SK-N-SH (cell line): ENCODE results near the gene EXOC4.
A peak's percentile ranks its signal among the peaks of the same experiment; 100 is the strongest.

Source experiments
- EP300 ChIP-seq, 2 experiments: IDR thresholded peaks; 2 replicates each; pipeline versions ENCODE4 v1.4.0 to v1.6.1; 2012; ENCODE audit warnings: borderline replicate concordance in 1 of 2, low read depth in 1 of 2, low read length in 1 of 2
- EZH2phosphoT487 ChIP-seq: fragments of 200-600 bp; sonication (generic); IDR thresholded peaks from 2 replicates; pipeline ENCODE4 v1.6.1; 2017; ENCODE audit warnings: low read depth, mixed run types, mild to moderate bottlenecking, antibody characterized with exemption, moderate library complexity, borderline replicate concordance
- FOXM1 ChIP-seq: IDR thresholded peaks from 2 replicates; pipeline ENCODE4 v1.4.0; 2012; ENCODE audit warnings: low read depth, mild to moderate bottlenecking
- GABPA ChIP-seq: IDR thresholded peaks from 2 replicates; pipeline ENCODE4 v1.4.0; 2012; ENCODE audit warnings: low read depth, mild to moderate bottlenecking
- POLR2AphosphoS5 ChIP-seq: IDR thresholded peaks from 2 replicates; pipeline ENCODE4 v1.6.1; 2012; ENCODE audit warnings: low read depth, low read length
- RCOR1 ChIP-seq: fragments of 150-350 bp; IDR thresholded peaks from 2 replicates; pipeline ENCODE4 v1.6.1; 2017; ENCODE audit warnings: antibody characterized with exemption, low read length
- RFX5 ChIP-seq: IDR thresholded peaks from 2 replicates; pipeline ENCODE4 v1.6.1; 2012; ENCODE audit warnings: mild to moderate bottlenecking, improper control_type of control experiment, low read length
- TF ChIP-seq, protein P1 (sequence below): fragments of 200-600 bp; sonication (generic); IDR thresholded peaks from 2 replicates; pipeline ENCODE4 v1.6.1; 2017; ENCODE audit warnings: antibody characterized with exemption, mild to moderate bottlenecking, moderate library complexity

DNA sequence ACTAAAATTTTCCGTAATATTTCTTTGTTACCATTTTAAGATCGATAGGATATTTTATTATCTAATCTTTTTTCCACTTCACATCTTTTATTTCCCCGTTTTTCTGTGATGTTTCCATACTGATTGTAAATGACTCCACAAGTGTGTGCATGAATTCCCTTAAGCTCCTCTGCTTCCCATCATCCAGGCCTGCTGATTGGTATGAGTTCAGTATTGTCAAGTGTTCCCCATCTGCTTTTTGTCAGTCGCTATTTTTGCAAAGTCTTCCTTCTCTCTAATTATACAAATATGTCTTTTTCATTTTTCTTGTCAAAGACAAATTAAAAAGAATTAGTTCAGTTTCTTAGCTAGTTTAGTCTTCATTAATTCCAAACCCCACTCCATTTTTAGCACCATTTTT lies 184.7 kb downstream of the EXOC4 start:
- TF ChIP-seq GABPA (no peak), EZH2phosphoT487 (no peak), FOXM1 (no peak), POLR2AphosphoS5 (no peak), RFX5 (no peak), EP300 (IDR thresholded peaks at IDR 0.05; ENCODE audit: borderline replicate concordance in 1 of 2, low read depth in 1 of 2, low read length in 1 of 2) (peak in 1 of 2 experiments; percentile 61; a peak in 2 of 4 replicates), RCOR1 (no peak)
- TF ChIP-seq, protein P1, sequence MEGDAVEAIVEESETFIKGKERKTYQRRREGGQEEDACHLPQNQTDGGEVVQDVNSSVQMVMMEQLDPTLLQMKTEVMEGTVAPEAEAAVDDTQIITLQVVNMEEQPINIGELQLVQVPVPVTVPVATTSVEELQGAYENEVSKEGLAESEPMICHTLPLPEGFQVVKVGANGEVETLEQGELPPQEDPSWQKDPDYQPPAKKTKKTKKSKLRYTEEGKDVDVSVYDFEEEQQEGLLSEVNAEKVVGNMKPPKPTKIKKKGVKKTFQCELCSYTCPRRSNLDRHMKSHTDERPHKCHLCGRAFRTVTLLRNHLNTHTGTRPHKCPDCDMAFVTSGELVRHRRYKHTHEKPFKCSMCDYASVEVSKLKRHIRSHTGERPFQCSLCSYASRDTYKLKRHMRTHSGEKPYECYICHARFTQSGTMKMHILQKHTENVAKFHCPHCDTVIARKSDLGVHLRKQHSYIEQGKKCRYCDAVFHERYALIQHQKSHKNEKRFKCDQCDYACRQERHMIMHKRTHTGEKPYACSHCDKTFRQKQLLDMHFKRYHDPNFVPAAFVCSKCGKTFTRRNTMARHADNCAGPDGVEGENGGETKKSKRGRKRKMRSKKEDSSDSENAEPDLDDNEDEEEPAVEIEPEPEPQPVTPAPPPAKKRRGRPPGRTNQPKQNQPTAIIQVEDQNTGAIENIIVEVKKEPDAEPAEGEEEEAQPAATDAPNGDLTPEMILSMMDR: no peak
